Glomerular visceral epithelial cell (primary cell): ENCODE results near the gene SLC22A16.
"Not testable (repeated sequence)": the region's sequence is repeated elsewhere in the genome, so short reads cannot be mapped to it uniquely, and the experiment has no call there.

Experiments used
- DNase-seq: peaks from one replicate; pipeline ENCODE4 v3.0.0-alpha.2; 2016; ENCODE audit errors: extremely low spot score

The SLC22A16 gene

GRCh38 chr6:110491299-110491643 lies 14.9 kb upstream of the SLC22A16 start:
- no peak for DNase-seq

GRCh38 chr6:110490110-110490509 lies 13.7 kb upstream of the SLC22A16 start:
- DNase-seq = no peak

- DNase-seq = no peak
Measured at GRCh38 chr6:110488606-110489190, 12.3 kb upstream of the SLC22A16 start.

- not testable (repeated sequence) for DNase-seq
Measured at GRCh38 chr6:110487968-110488381, 11.6 kb upstream of the SLC22A16 start.

- DNase-seq = no peak
Measured at GRCh38 chr6:110486756-110487155, 10.3 kb upstream of the SLC22A16 start.

GRCh38 chr6:110485491-110485890 lies 9.1 kb upstream of the SLC22A16 start:
- no peak for DNase-seq

GRCh38 chr6:110484321-110484720 lies 7.9 kb upstream of the SLC22A16 start:
- no peak for DNase-seq

- no peak for DNase-seq
Measured at GRCh38 chr6:110482774-110483400, 6.5 kb upstream of the SLC22A16 start.

GRCh38 chr6:110481081-110481480 lies 4.7 kb upstream of the SLC22A16 start:
- DNase-seq = no peak

- no peak for DNase-seq
Measured at GRCh38 chr6:110475066-110475653, 1.3 kb downstream of the SLC22A16 start.

GRCh38 chr6:110474500-110474899 lies 1.9 kb downstream of the SLC22A16 start:
- DNase-seq = no peak

GRCh38 chr6:110472739-110473138 lies 3.7 kb downstream of the SLC22A16 start:
- DNase-seq = no peak

- no peak for DNase-seq
Measured at GRCh38 chr6:110471726-110472365, 4.6 kb downstream of the SLC22A16 start.

- no peak for DNase-seq
Measured at GRCh38 chr6:110468731-110469130, 7.7 kb downstream of the SLC22A16 start.

GRCh38 chr6:110467566-110468140 lies 8.8 kb downstream of the SLC22A16 start:
- DNase-seq = no peak

GRCh38 chr6:110462884-110463481 lies 13.4 kb downstream of the SLC22A16 start:
- no peak for DNase-seq

- DNase-seq = no peak
Measured at GRCh38 chr6:110461376-110461775, 15.0 kb downstream of the SLC22A16 start.

- DNase-seq = no peak
Measured at GRCh38 chr6:110459137-110459536, 17.3 kb downstream of the SLC22A16 start.

GRCh38 chr6:110458476-110458875 lies 17.9 kb downstream of the SLC22A16 start:
- DNase-seq = no peak

- DNase-seq = peak; percentile 63
Measured at GRCh38 chr6:110457567-110458175, 18.7 kb downstream of the SLC22A16 start.

GRCh38 chr6:110456694-110457093 lies 19.7 kb downstream of the SLC22A16 start:
- no peak for DNase-seq

GRCh38 chr6:110449541-110449895 lies 26.9 kb downstream of the SLC22A16 start:
- DNase-seq = no peak
